GM11168 (cell line): Measurements from ENCODE around the gene SLC17A8.
"Not testable (repeated sequence)": the region's sequence is repeated elsewhere in the genome, so short reads cannot be mapped to it uniquely, and the experiment has no call there.

Experiments used
- in situ Hi-C: fragments of 300-500 bp; cut with MboI; formaldehyde crosslinking; loops from one replicate; pipeline ENCODE4 v1.12.0; 2022; ENCODE audit warnings: low sequenced_read_pairs; ENCODE audit not compliant: unreplicated experiment

Gene SLC17A8

GRCh38 chr12:100356644-100357223 is at the start of gene SLC17A8:
Gene SLC17A8, plus strand, starts transcription at chr12:100357074. Its CDS starts 318 bp downstream, at chr12:100357392.
- in situ Hi-C loops: no loop called here

- in situ Hi-C loops: not testable (repeated sequence)
Observed at GRCh38 chr12:100308138-100308537, 48.7 kb upstream of the SLC17A8 start.

- in situ Hi-C loops: no loop called here
Observed at GRCh38 chr12:100311317-100311716, 45.6 kb upstream of the SLC17A8 start.

DNA sequence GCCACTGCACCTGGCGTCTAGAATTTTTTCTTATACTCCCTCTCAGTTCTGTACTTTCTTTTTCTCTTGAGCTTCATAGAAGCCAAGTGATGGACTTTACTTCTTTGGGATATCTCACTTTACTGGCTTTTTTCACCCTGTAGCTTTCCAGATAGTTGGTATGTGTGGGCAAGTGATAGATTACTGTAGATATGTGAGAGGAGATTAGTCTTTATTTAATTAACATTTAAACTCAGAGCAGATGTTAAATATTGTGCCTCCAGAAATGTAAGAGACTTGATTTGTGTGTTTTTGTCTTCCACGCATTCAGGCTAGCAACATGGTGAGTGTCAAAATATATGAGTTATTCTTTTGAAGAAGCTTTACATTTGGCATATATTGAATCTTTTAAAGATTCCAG is 39.5 kb upstream of the SLC17A8 start:
- in situ Hi-C loops: no loop called here

DNA sequence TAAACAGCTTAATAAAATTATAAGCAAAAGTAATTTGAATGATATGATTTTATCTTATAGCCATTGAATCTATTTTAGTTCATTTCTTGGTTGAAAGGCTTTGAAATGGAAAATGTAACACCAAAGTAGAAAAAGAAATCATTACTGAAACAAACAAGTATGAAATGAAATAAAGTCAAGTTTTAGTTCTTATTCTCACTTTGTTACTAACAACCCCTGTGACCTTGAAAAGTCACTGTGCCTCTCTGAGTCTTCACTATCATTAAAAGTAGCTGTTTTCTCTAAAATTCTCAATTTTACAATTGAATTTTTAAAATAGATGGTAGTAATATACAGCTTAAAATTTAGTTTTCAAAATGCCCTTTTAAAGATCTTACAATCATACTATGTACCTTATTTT is 32.4 kb upstream of the SLC17A8 start:
- in situ Hi-C loops: no loop called here

DNA sequence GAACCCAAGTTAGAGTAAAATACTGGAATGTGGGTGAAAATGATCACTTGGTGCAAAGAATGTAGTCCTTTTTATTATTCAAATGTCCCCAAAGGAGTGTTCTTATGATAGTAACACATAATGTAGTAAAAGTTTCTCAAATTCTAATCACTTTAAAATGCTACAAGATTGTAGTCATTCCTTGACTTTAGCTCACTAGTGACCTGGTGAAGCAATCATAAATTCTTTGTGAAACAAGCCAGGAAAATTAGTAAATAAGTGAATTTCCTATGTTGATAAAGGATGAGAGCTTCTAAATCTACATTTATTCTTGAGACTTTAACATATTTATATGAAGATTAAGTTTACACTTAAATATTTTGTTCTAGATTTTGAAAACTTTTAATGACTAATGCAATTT is 30.7 kb upstream of the SLC17A8 start:
- in situ Hi-C loops: no loop called here

DNA sequence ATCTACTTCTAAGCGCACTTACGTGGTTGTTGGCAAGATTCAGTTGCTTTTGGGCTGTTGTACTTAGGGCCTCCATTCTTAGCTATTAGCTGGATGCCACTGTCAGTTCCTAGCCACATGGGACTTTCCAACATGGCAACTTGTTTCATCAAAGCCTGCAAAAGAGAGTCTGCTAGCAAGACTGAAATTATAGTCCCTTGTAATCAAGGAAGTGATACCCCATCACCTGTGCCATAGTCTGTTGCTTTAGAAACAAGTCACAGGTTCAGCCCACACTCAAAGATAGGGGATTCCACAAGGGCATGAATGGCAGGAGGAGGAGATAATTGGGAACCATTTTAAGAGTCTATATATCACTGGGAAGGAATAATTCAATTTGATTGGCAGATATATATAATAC is 27.1 kb upstream of the SLC17A8 start:
- in situ Hi-C loops: no loop called here

- in situ Hi-C loops: no loop called here
Observed at GRCh38 chr12:100331871-100332270, 25.0 kb upstream of the SLC17A8 start.

GRCh38 chr12:100332852-100333251 is 24.0 kb upstream of the SLC17A8 start:
- in situ Hi-C loops: no loop called here

DNA sequence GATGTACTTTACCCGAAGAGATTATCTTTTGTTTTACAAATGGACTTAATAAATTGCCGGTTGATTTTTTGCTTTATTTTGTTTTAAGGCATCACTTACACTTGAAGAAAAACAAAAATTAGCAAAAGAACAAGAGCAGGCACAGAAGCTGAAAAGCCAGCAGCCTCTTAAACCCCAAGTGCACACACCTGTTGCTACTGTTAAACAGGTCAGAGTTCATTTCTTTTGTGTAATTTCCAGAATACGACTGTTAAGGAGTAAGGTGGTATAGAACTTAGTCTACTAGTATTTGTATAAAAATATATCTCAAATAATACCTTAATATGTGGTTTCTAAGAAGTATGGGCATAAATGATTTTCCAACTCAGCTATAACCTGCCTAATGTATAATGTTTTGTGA is 19.6 kb upstream of the SLC17A8 start:
- in situ Hi-C loops: no loop called here

- in situ Hi-C loops: no loop called here
Observed at GRCh38 chr12:100337727-100338126, 19.1 kb upstream of the SLC17A8 start.

DNA sequence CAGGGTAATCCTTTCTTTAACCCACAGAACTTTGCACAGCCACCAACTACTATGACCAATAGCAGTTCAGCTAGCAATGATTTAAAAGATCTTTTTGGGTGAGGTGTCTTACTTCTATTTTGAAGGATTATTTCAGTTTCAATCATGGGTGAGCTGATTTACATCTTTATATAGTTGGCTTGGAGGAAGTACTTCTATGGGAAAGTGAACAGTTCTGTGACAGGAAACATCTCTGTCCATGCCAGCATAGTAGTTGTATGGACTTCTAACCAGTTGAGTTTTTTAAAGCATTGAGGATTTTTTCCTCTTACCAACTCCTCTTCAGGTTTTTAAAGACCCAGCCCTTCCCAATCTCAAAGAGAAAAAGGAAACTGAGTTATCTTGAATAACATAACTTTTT is 17.8 kb upstream of the SLC17A8 start:
- in situ Hi-C loops: no loop called here

DNA sequence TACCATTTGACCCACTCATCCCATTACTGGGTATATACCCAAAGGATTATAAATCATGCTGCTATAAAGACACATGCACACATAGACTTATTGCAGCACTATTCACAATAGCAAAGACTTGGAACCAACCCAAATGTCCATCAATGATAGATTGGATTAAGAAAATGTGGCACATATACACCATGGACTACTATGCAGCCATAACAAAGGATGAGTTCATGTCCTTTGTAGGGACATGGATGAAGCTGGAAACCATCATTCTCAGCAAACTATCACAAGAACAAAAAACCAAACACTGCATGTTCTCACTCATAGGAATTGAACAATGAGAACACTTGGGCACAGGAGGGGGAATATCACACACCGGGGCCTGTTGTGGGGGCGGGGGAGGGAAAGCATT is 14.0 kb upstream of the SLC17A8 start:
- in situ Hi-C loops: not testable (repeated sequence)

GRCh38 chr12:100344351-100344750 is 12.5 kb upstream of the SLC17A8 start:
- in situ Hi-C loops: not testable (repeated sequence)

DNA sequence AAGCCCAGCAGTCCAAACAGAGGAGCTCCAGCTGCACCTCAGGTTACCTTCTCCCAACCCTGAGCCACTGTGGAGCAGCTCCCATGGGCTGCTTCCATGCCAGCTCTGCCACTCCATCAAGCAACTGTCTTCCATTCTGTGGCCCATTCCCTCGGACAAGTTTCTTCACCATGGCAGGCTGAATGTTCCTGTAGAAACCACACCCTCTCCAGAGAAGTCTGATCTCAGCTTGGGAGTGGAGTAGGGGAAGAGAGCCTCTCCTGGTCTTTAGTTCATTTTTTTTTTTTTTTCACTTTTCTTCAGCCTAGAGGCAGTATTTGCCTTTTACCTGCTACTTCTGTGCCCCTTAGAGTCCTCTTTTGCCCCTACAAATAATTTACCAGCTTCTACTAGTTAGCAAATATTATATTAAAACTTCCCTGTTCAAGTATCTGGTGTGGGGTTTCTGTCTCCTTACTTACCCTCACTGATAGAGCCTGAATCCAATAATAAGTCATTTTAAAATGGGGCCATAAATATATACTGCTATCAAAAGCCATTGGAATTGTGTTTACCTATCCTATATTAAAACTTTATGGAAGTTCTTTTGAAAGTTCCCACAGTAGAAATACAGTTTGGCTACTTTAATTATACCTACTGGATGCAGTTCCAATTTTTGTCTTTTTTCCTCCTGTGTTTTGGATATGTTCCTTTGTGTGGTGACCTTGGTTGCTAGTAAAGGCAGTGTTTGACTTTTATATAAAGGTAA is 11.7 kb upstream of the SLC17A8 start:
- in situ Hi-C loops: no loop called here

GRCh38 chr12:100346660-100347059 is 10.2 kb upstream of the SLC17A8 start:
- in situ Hi-C loops: no loop called here

DNA sequence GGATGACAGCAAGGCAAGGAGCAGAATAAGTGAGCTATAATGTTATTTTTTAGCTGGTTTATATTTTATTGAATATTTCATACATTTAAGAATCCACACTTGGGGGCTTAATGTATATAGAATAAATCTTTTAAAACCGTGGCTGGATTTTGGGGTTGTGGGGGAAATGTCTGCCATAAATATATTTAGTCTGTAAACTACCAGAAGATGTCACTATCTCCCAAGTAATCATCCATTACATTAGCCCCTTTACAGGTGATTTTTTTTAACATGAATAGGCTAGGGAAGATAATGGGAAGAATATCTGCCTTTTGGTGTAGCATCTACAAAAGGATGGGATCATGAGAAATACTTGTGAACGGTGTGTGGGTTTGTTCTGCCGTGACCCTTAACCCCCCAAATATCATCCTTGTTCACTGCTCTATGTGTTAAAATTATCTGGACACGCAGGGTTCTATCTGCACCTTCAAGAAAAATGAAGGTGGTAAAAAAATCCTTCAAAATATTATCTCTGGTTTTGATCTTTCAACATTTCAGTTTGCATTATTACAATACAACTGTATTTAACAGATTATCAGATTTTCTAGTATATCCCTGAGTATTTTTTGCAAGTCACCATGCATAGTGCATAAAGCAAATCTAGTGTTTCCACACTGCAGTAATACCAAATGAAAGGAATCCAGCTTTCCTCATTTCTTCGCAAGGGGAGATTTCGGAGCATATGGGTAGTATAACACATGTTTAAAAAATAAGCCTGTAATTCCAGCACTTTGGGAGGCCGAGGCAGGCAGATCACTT is 8.0 kb upstream of the SLC17A8 start:
- in situ Hi-C loops: no loop called here

GRCh38 chr12:100359248-100359647 is 2.4 kb downstream of the SLC17A8 start:
- in situ Hi-C loops: no loop called here

- in situ Hi-C loops: no loop called here
Observed at GRCh38 chr12:100359822-100360221, 2.9 kb downstream of the SLC17A8 start.

- in situ Hi-C loops: no loop called here
Observed at GRCh38 chr12:100360450-100360849, 3.6 kb downstream of the SLC17A8 start.

DNA sequence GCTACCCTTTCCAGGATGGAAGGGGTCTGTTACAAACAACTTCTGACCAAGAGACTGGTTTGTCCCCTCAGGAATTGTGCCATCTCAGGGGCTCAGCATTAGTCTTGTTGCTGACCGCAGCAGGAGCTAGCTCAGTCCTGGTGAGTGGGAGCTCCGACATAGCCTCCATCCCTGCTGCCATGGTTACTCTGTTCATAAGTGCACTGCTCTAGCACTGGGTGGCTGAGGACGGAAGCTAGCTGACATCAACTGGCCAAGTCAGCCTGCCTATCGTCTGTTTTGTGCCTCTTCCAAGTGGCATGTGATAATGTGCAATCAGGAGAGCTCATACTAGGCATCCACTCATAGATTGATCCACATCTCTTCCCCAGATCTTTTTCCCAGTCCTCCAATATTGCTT is 7.5 kb downstream of the SLC17A8 start:
- in situ Hi-C loops: no loop called here
